Gastroesophageal sphincter (tissue), 4 donors: ENCODE measurements around the gene SOST. TPM values are rescaled to one million over a fixed set of nuclear protein-coding genes. Genes with fewer than 3 reads are reported as not detected.

Experiments
- ATAC-seq: fragments of 150-250 bp; one replicate; pipeline ENCODE4 v1.9.1; 2016; ENCODE audit warnings: mild to moderate bottlenecking, moderate library complexity
- H3K27ac ChIP-seq, 4 donors: fragments of 200-600 bp; sonication (generic) in 3 of 4; 1 replicate in 3 of 4; 2 replicates in 1 of 4; pipeline ENCODE4 v1.5.1; 2016 to 2019
- H3K27me3 ChIP-seq: fragments of 200-600 bp; sonication (generic); one replicate; pipeline ENCODE4 v1.5.1; 2019
- H3K36me3 ChIP-seq, 2 donors: fragments of 200-600 bp; sonication (generic); one replicate each; pipeline ENCODE4 v1.5.1; 2019; ENCODE audit warnings: control low read depth in 1 of 2
- H3K4me1 ChIP-seq, 3 donors: fragments of 200-600 bp; sonication (generic); 1 replicate in 2 of 3; 2 replicates in 1 of 3; pipeline ENCODE4 v1.5.1; 2016 to 2019; ENCODE audit warnings: control low read depth in 2 of 3
- H3K4me3 ChIP-seq, 2 donors: fragments of 200-600 bp; sonication (generic); one replicate each; pipeline ENCODE4 v1.5.1; 2019; ENCODE audit warnings: mild to moderate bottlenecking in 1 of 2, moderate library complexity in 1 of 2
- H3K9me3 ChIP-seq, 3 donors: fragments of 200-600 bp; sonication (generic); one replicate each; pipeline ENCODE4 v1.5.1; 2017 to 2019; ENCODE audit warnings: control low read depth in 2 of 3
- EP300 ChIP-seq: sonication (generic); formaldehyde crosslinking; IDR thresholded peaks from one replicate; pipeline ENCODE4 v1.6.1; 2017; ENCODE audit warnings: antibody characterized with exemption, mild to moderate bottlenecking
- POLR2A ChIP-seq, 2 donors: fragments of 450-650 bp; IDR thresholded peaks; one replicate each; pipeline ENCODE4 v1.6.1; 2017; ENCODE audit warnings: antibody characterized with exemption in 2 of 2, mild to moderate bottlenecking in 2 of 2, moderate library complexity in 1 of 2
- POLR2AphosphoS5 ChIP-seq: sonication (generic); formaldehyde crosslinking; IDR thresholded peaks from one replicate; pipeline ENCODE4 v1.6.1; 2017; ENCODE audit warnings: antibody characterized with exemption
- WGBS, 2 donors: methylation state at CpG; one replicate each; pipeline ENCODE4 v1.1.5; 2018; ENCODE audit warnings: low coverage in 1 of 2; 5-methylcytosine and 5-hydroxymethylcytosine counted together
- total RNA-seq, 4 donors: library from RNA; depleted of rRNA; stranded (reverse); fragments of >200 nt; gene quantifications; one replicate each; pipeline ENCODE4 v1.1.0, GENCODE V29; 2016
- TF ChIP-seq, protein P1 (sequence below), 4 experiments: fragments of 200-600 bp in 2 of 4; fragments of 450-650 bp in 2 of 4; sonication (generic) in 1 of 4; IDR thresholded peaks; one replicate each; pipeline ENCODE4 v1.5.1; 2017 to 2019; ENCODE audit warnings: antibody characterized with exemption in 4 of 4, mild to moderate bottlenecking in 2 of 4, moderate library complexity in 2 of 4

SOST gene
- total RNA-seq, 4 donors from 2014 or later, result 0.27 TPM; not detected in 3

DNA sequence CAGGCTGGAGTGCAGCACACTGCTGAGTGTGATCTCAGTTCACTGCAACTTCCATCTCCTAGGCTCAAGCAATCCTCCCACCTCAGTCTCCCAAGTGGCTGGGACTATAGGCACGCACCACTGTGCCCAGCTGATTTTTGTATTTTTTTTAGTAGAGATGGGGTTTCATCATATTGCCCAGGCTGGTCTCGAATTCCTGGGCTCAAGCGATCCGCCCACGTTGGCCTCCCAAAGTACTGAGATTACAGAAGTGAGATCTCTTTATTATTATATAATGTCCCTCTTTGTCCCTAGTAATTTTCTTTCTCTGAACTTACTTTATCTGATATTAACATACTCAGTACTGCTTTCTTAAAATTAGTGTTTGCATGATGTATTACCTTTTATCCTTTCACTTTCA, 29.9 kb upstream of the SOST start:
- TF ChIP-seq POLR2A (IDR thresholded peaks at IDR 0.05) (no peak), POLR2AphosphoS5 (no peak), EP300 (no peak)
- TF ChIP-seq, protein P1, sequence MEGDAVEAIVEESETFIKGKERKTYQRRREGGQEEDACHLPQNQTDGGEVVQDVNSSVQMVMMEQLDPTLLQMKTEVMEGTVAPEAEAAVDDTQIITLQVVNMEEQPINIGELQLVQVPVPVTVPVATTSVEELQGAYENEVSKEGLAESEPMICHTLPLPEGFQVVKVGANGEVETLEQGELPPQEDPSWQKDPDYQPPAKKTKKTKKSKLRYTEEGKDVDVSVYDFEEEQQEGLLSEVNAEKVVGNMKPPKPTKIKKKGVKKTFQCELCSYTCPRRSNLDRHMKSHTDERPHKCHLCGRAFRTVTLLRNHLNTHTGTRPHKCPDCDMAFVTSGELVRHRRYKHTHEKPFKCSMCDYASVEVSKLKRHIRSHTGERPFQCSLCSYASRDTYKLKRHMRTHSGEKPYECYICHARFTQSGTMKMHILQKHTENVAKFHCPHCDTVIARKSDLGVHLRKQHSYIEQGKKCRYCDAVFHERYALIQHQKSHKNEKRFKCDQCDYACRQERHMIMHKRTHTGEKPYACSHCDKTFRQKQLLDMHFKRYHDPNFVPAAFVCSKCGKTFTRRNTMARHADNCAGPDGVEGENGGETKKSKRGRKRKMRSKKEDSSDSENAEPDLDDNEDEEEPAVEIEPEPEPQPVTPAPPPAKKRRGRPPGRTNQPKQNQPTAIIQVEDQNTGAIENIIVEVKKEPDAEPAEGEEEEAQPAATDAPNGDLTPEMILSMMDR (IDR thresholded peaks at IDR 0.05), result no peak
- Histone ChIP-seq H3K4me3 (no peak overlapping the region), H3K27ac (no peak overlapping the region), H3K27me3 (peaks cover 8% of the 10 kb centered on the region), H3K9me3 (no peaks in the 10 kb centered on the region), H3K36me3 (no peaks in the 10 kb centered on the region), H3K4me1 (no peaks in the 10 kb centered on the region)
- ATAC-seq, result no peak
- 87 to 96% methylated on average over 5 of the region's 5 CpGs for WGBS, 2 donors

DNA sequence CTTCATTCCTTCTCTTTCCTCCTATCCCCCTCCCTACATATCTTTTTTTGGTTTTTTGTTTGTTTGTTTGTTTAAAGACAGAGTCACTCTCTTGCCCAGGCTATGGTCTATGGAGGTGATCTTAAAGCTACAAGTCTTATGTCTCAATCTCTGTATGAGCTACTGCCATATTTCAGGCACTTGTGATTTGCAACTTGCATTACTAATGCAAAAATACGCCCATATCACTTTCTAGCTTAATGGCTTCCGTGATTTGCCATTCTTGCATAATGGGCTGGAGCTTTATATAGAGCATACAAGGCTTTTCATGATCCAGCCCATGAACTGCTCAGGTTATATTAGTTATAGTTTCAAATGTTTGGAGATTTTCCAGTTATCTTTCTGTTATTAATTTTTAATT, 29.1 kb upstream of the SOST start:
- TF ChIP-seq POLR2A (IDR thresholded peaks at IDR 0.05) (no peak), EP300 (no peak), POLR2AphosphoS5 (no peak)
- TF ChIP-seq, protein P1 (IDR thresholded peaks at IDR 0.05), result no peak
- WGBS, 2 donors, result 59 to 75% methylated on average over 2 of the region's 2 CpGs
- no peak overlapping the region for H3K27ac ChIP-seq
- ATAC-seq, result no peak
- H3K9me3 ChIP-seq, result no peaks in the 10 kb centered on the region
- no peaks in the 10 kb centered on the region for H3K36me3 ChIP-seq
- no peaks in the 10 kb centered on the region for H3K4me1 ChIP-seq
- H3K27me3 ChIP-seq, result peaks cover 8% of the 10 kb centered on the region
- H3K4me3 ChIP-seq, result no peak overlapping the region

DNA sequence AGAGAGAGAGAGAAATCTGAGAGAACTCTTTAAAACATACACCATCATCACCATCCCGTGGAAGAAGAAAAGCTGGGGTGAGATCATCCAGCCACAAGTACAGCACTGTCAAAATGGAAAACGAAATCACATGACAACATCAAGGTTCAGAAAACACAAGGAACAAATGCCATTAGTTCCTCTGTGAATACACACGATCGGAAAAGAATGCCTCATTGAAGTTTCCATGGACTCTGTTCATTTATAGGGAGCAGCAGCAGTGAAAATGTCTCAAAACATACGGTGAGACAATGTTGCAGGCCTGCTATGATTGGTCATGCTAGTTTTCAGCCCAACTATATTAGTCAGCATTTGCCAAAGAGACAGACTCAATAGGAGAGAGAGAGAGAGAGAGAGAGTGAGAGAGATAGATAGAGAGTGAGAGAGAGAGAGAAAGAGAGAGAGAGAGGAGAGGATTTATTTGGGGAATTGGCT, 26.1 kb upstream of the SOST start:
- TF ChIP-seq EP300 (no peak), POLR2A (IDR thresholded peaks at IDR 0.05) (no peak), POLR2AphosphoS5 (no peak)
- TF ChIP-seq, protein P1 (IDR thresholded peaks at IDR 0.05), result no peak
- H3K27me3 ChIP-seq, result no peaks in the 10 kb centered on the region
- H3K4me3 ChIP-seq, result no peak overlapping the region
- H3K4me1 ChIP-seq, result peaks cover 0 to 6% (median 0%) of the 10 kb centered on the region in 3 donors
- 57 to 74% methylated on average over 3 to 5 of the region's 5 CpGs for WGBS, 2 donors
- ATAC-seq, result no peak
- H3K9me3 ChIP-seq, result no peaks in the 10 kb centered on the region
- no peak overlapping the region for H3K27ac ChIP-seq
- H3K36me3 ChIP-seq, result no peaks in the 10 kb centered on the region

DNA sequence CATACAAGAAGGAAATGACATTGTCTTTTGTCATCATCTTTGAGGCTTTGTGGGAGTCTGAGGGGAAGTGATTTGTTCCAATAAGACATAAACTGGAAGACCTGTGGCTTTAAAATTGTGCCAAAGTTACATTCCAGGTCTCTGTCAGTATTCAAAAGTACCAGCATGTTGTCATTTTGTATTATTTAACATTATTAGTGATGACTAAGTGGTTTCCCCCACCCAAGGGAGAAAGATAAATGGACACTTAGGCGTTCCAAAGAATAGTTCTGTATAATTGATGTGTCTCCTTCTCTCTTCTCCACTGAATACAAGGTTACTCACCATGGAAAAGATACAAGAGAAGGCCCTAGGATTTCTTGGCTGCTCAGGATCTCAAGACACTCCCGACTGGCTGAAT, 25.5 kb upstream of the SOST start:
- H3K27me3 ChIP-seq, result no peaks in the 10 kb centered on the region
- no peak overlapping the region for H3K4me3 ChIP-seq
- peaks cover 0 to 12% (median 0%) of the 10 kb centered on the region in 3 donors for H3K4me1 ChIP-seq
- TF ChIP-seq, protein P1 (IDR thresholded peaks at IDR 0.05), result no peak
- TF ChIP-seq POLR2AphosphoS5, result no peak
- TF ChIP-seq POLR2A (IDR thresholded peaks at IDR 0.05), result no peak
- TF ChIP-seq EP300, result no peak
- no peak for ATAC-seq
- no peaks in the 10 kb centered on the region for H3K9me3 ChIP-seq
- H3K27ac ChIP-seq, result no peak overlapping the region
- H3K36me3 ChIP-seq, result no peaks in the 10 kb centered on the region
- WGBS, 2 donors, result 80% methylated on average over 1 of the region's 2 CpGs; no CpG with 5 or more reads in 1 of the 2 donors

DNA sequence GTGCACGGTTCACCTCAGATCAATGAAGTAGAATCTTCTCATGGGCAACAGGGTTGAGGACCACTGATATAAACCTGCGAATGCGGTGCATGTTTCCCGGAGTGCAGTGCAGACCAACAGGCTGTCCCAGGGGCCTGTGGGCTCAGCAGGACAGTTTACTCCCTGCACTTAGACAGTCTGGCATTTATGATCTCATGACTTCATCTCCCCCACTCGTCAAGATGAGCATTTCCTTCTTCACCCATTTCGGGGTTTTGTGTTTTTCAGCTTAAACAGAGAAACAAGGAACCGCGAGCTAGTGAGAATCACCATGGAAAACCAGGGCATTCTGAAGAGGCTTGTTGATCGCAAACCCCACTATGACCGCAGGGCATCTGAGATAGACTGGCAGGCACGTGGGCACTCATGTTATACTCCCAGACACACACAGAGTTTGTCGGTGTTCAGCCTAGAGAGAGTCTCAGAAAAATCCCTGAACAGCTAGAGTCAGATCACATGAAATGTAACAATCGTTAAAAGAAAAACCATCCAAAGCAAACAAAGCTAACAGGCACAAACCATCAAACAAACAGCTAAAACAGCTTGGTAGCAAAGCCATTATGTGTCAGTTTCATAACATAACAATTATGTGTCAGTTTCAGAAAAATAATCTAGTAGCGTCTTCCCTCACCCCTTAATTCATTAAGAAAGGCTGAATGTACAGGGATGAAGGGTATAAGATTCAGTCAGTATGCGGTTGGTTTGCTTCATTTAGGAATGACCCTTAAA, 24.5 kb upstream of the SOST start:
- Histone ChIP-seq H3K4me3 (no peak overlapping the region), H3K27me3 (no peaks in the 10 kb centered on the region), H3K27ac (no peak overlapping the region), H3K9me3 (no peaks in the 10 kb centered on the region), H3K36me3 (no peaks in the 10 kb centered on the region), H3K4me1 (peaks cover 0 to 13% (median 0%) of the 10 kb centered on the region in 3 donors)
- 82 to 85% methylated on average over 9 to 13 of the region's 15 CpGs for WGBS, 2 donors
- no peak for ATAC-seq
- TF ChIP-seq EP300 (no peak), POLR2A (IDR thresholded peaks at IDR 0.05) (no peak), POLR2AphosphoS5 (no peak)
